ENCODE data around the gene ARIH2.

DNA sequence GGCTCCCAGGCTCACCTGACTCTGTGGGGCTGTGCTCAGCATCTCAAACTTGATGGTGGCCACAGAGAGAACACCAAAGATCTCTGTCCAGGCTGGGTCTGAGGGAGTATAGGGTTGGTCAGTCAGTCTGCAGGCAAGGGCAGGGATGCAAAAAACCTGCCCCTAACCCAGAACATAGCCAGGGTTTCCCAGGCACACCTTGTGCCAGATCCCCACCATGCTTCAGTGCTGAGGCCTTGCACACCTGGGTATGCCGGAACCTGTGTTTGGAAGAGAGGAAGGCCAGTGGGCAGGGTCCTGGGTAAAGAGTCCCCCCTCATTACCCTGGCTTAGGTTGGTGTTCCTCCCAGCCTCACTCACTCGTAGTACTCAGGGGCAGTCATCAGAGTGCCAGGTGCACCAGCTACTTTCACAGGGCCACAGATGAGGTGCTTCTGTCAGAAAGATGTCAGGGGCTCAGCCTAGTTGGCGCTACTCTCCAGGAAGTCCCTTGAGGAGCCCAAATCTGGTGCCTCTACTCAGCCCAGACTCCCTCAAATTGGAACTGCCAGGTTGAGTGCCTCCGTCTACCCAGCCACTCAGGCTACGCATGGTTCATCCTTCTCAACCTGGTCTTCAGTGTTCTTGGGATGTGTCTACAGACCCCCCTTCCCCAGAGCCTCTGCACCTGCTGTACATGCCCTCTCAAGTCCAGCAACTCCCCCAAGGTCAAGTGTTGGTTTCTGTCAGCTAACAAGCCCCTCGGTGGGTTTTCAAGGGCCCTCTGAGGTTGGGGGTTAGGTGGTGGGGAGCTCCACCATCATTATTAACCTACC, 98.0 kb downstream of the ARIH2 start:
- TF ChIP-seq, protein P1, sequence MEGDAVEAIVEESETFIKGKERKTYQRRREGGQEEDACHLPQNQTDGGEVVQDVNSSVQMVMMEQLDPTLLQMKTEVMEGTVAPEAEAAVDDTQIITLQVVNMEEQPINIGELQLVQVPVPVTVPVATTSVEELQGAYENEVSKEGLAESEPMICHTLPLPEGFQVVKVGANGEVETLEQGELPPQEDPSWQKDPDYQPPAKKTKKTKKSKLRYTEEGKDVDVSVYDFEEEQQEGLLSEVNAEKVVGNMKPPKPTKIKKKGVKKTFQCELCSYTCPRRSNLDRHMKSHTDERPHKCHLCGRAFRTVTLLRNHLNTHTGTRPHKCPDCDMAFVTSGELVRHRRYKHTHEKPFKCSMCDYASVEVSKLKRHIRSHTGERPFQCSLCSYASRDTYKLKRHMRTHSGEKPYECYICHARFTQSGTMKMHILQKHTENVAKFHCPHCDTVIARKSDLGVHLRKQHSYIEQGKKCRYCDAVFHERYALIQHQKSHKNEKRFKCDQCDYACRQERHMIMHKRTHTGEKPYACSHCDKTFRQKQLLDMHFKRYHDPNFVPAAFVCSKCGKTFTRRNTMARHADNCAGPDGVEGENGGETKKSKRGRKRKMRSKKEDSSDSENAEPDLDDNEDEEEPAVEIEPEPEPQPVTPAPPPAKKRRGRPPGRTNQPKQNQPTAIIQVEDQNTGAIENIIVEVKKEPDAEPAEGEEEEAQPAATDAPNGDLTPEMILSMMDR (IDR thresholded peaks at IDR 0.05): no peak
- TF ChIP-seq POLR2A (IDR thresholded peaks at IDR 0.05) (no peak), POLR2AphosphoS5 (IDR thresholded peaks at IDR 0.05) (no peak), EP300 (IDR thresholded peaks at IDR 0.05) (no peak)
